HepG2 (cell line): ENCODE data around the gene TPM3. TPM values are rescaled to one million over a fixed set of nuclear protein-coding genes. Genes with fewer than 3 reads are reported as not detected.

Experiments
- ARNTL ChIP-seq: sonication (generic); formaldehyde crosslinking; IDR thresholded peaks from 2 replicates; pipeline ENCODE4 v1.4.0; 2020; ENCODE audit warnings: mild to moderate bottlenecking, missing genetic modification reagents
- CCAR2 ChIP-seq: fragments of 200-400 bp; formaldehyde crosslinking; optimal IDR thresholded peaks from 2 replicates; pipeline ENCODE3; 2018; ENCODE audit warnings: low read depth, mild to moderate bottlenecking, low read length, moderate library complexity
- CREB1 ChIP-seq, 2 experiments: fragments of 450-650 bp in 1 of 2; IDR thresholded peaks; 2 replicates each; pipeline ENCODE4 v1.6.1; 2016 to 2017; ENCODE audit warnings: control low read depth in 1 of 2, mild to moderate bottlenecking in 1 of 2, missing compliant biosample characterization in 1 of 2, missing genetic modification characterization in 1 of 2
- HMG20B ChIP-seq: conservative IDR thresholded peaks from 2 replicates; pipeline ENCODE4 v1.6.1; 2016; ENCODE audit warnings: missing genetic modification reagents, missing compliant biosample characterization
- HOXA5 ChIP-seq: sonication (generic); formaldehyde crosslinking; IDR thresholded peaks from 2 replicates; pipeline ENCODE4 v1.4.0; 2020; ENCODE audit warnings: missing genetic modification reagents
- KMT2B ChIP-seq: IDR thresholded peaks from 2 replicates; pipeline ENCODE4 v1.6.1; 2016; ENCODE audit warnings: missing genetic modification reagents, missing compliant biosample characterization
- MATR3 ChIP-seq: sonication (generic); formaldehyde crosslinking; IDR thresholded peaks from 2 replicates; pipeline ENCODE4 v1.4.0; 2020; ENCODE audit warnings: missing genetic modification reagents
- NKX3-1 ChIP-seq: sonication (generic); formaldehyde crosslinking; IDR thresholded peaks from 2 replicates; pipeline ENCODE4 v1.5.0; 2020; ENCODE audit warnings: missing genetic modification reagents
- SPEN ChIP-seq: sonication (generic); formaldehyde crosslinking; IDR thresholded peaks from 2 replicates; pipeline ENCODE4 v1.5.1; 2020; ENCODE audit warnings: low read depth, mild to moderate bottlenecking, missing genetic modification reagents
- TRIM24 ChIP-seq: sonication (generic); formaldehyde crosslinking; IDR thresholded peaks from 2 replicates; pipeline ENCODE4 v1.8.0; 2022; ENCODE audit warnings: mild to moderate bottlenecking, missing genetic modification reagents
- ZKSCAN5 ChIP-seq: sonication (generic); formaldehyde crosslinking; IDR thresholded peaks from 2 replicates; pipeline ENCODE4 v1.5.1; 2020; ENCODE audit warnings: mild to moderate bottlenecking, missing genetic modification reagents
- ZNF143 ChIP-seq: sonication (generic); formaldehyde crosslinking; IDR thresholded peaks from 2 replicates; pipeline ENCODE4 v1.4.0; 2020; ENCODE audit warnings: missing genetic modification reagents
- ZNF224 ChIP-seq: sonication (generic); formaldehyde crosslinking; IDR thresholded peaks from 2 replicates; pipeline ENCODE4 v1.5.0; 2020; ENCODE audit warnings: mild to moderate bottlenecking, missing genetic modification reagents
- ZSCAN9 ChIP-seq: IDR thresholded peaks from 2 replicates; pipeline ENCODE4 v1.6.1; 2016; ENCODE audit warnings: borderline replicate concordance
- polyA plus RNA-seq, 8 experiments: library from polyadenylated mRNA; depleted of rRNA in 3 of 8; stranded (reverse) in 7 of 8; unstranded in 1 of 8; fragments of >200 nt; fragmentation: Illumina TruSeq in 4 of 8; extraction: Trizol in 4 of 8; gene quantifications; 2 replicates each; pipeline versions ENCODE4 v1.2.1 to v1.2.3, GENCODE V29; 2011 to 2016; ENCODE audit warnings: low read depth in 4 of 8, missing spikeins in 1 of 8, mixed read lengths in 1 of 8; ENCODE audit not compliant: insufficient read depth in 1 of 8
- total RNA-seq, 5 experiments: library from RNA; depleted of rRNA; stranded (reverse); fragments of >200 nt; fragmentation: Illumina TruSeq; extraction: Trizol; gene quantifications; 2 replicates each; pipeline ENCODE4 v1.2.3, GENCODE V29; 2016; ENCODE audit warnings: low read depth in 1 of 5
- TF ChIP-seq, protein P1 (sequence below): sonication (generic); formaldehyde crosslinking; IDR thresholded peaks from 2 replicates; pipeline ENCODE4 v1.4.0; 2020; ENCODE audit warnings: mild to moderate bottlenecking, missing genetic modification reagents
- TF ChIP-seq, protein P2 (sequence below): sonication (generic); formaldehyde crosslinking; IDR thresholded peaks from 2 replicates; pipeline ENCODE4 v1.5.0; 2020; ENCODE audit warnings: missing genetic modification reagents
- TF ChIP-seq, protein P3 (sequence below): sonication (generic); formaldehyde crosslinking; IDR thresholded peaks from 2 replicates; pipeline ENCODE4 v1.4.0; 2020; ENCODE audit warnings: missing genetic modification reagents, borderline replicate concordance
- TF ChIP-seq, protein P4 (sequence below): sonication (generic); formaldehyde crosslinking; IDR thresholded peaks from 2 replicates; pipeline ENCODE4 v1.4.0; 2020; ENCODE audit warnings: missing genetic modification reagents
- TF ChIP-seq, protein P5 (sequence below): sonication (generic); formaldehyde crosslinking; IDR thresholded peaks from 2 replicates; pipeline ENCODE4 v1.4.0; 2020; ENCODE audit warnings: mild to moderate bottlenecking, missing genetic modification reagents

Gene TPM3
- total and polyA plus RNA-seq, 2 of the 13 experiments (the other 11 are each of a cell fraction or from before 2014, with no cell fraction given) = 160 to 307 TPM

DNA sequence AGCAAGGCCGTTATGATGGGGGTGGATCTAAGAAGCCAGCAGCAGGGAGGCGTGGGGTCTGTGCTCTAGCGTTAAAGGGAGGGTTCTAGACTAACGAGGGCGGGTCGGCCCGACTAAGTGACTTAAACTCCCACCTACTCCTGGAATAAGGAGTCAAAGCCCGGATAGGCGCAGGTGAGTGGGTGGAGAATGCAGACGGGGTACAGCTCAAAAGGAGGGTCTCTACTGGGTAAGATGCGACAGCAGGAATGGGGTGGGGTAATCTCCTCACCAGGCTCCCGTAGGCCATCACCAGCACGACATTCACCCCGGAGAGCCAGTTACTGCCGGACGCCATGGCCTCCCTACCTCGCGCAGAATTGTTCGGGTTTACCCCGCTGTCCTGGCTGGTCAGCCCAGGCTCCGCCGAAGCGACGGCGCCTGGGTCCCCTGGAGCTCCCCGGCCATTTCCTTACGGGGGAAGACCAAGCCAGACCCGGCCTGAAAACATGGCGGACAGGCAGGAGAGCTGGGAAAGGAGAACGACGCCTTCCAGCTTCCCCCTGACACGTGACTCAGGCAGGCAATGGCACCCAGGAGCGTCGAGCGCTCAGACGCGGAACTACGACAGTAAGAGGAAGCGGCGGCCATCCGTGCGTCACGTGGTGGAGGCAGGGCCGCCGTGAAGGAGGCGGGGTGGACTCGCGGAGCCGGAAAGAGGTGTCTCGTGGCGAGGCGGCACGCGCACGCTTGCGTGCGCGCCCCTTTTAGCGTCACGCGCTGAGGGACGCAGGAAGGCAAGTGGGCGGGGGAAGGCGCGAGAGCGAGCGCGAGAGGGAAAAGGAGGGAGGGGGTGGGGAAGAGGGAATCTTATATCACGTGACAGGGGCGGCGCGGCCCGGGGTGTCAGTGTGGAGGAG is 28.4 kb upstream of the TPM3 start, which contains the start of gene UBAP2L (continued):
- TF ChIP-seq CCAR2 (no peak), ARNTL (CRISPR knock-in tag) (peak; percentile 98), TRIM24 (no peak), KMT2B (CRISPR knock-in tag) (peak; percentile 77), HMG20B (CRISPR knock-in tag) (no peak; the same call in 1 of the 2 replicates), HOXA5 (CRISPR knock-in tag) (0 out of 2 replicates have a peak, but pooled peaks have one; percentile 82), ZNF224 (CRISPR knock-in tag) (0 out of 2 replicates have a peak, but pooled peaks have one; percentile 34), SPEN (CRISPR knock-in tag) (peak; percentile 92), NKX3-1 (CRISPR knock-in tag) (no peak; the same call in 1 of the 2 replicates), ZKSCAN5 (CRISPR knock-in tag) (no peak), CREB1 (IDR thresholded peaks at IDR 0.05) (peak; percentile 94), CREB1 (CRISPR knock-in tag; IDR thresholded peaks at IDR 0.05) (peak; percentile 87), MATR3 (no peak), ZNF143 (peak; percentile 80), ZSCAN9 (CRISPR knock-in tag) (peak; percentile 89)
- TF ChIP-seq, protein P1, sequence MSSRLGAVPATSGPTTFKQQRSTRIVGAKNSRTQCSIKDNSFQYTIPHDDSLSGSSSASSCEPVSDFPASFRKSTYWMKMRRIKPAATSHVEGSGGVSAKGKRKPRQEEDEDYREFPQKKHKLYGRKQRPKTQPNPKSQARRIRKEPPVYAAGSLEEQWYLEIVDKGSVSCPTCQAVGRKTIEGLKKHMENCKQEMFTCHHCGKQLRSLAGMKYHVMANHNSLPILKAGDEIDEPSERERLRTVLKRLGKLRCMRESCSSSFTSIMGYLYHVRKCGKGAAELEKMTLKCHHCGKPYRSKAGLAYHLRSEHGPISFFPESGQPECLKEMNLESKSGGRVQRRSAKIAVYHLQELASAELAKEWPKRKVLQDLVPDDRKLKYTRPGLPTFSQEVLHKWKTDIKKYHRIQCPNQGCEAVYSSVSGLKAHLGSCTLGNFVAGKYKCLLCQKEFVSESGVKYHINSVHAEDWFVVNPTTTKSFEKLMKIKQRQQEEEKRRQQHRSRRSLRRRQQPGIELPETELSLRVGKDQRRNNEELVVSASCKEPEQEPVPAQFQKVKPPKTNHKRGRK (CRISPR knock-in tag) = no peak
- TF ChIP-seq, protein P2, sequence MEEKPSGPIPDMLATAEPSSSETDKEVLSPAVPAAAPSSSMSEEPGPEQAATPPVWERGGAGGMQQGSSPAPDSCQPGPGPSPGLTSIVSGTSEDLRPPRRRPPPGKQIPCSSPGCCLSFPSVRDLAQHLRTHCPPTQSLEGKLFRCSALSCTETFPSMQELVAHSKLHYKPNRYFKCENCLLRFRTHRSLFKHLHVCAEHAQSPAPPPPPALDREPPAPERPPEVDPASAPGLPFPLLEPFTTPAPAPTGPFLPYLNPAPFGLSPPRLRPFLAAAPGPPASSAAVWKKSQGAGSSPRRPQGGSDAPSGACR (CRISPR knock-in tag) = peak; percentile 93; the same call in 1 of the 2 replicates
- TF ChIP-seq, protein P3, sequence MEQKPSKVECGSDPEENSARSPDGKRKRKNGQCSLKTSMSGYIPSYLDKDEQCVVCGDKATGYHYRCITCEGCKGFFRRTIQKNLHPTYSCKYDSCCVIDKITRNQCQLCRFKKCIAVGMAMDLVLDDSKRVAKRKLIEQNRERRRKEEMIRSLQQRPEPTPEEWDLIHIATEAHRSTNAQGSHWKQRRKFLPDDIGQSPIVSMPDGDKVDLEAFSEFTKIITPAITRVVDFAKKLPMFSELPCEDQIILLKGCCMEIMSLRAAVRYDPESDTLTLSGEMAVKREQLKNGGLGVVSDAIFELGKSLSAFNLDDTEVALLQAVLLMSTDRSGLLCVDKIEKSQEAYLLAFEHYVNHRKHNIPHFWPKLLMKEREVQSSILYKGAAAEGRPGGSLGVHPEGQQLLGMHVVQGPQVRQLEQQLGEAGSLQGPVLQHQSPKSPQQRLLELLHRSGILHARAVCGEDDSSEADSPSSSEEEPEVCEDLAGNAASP = no peak; the same call in 1 of the 2 replicates
- TF ChIP-seq, protein P4, sequence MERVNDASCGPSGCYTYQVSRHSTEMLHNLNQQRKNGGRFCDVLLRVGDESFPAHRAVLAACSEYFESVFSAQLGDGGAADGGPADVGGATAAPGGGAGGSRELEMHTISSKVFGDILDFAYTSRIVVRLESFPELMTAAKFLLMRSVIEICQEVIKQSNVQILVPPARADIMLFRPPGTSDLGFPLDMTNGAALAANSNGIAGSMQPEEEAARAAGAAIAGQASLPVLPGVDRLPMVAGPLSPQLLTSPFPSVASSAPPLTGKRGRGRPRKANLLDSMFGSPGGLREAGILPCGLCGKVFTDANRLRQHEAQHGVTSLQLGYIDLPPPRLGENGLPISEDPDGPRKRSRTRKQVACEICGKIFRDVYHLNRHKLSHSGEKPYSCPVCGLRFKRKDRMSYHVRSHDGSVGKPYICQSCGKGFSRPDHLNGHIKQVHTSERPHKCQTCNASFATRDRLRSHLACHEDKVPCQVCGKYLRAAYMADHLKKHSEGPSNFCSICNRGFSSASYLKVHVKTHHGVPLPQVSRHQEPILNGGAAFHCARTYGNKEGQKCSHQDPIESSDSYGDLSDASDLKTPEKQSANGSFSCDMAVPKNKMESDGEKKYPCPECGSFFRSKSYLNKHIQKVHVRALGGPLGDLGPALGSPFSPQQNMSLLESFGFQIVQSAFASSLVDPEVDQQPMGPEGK (CRISPR knock-in tag) = no peak; the same call in 1 of the 2 replicates
- TF ChIP-seq, protein P5, sequence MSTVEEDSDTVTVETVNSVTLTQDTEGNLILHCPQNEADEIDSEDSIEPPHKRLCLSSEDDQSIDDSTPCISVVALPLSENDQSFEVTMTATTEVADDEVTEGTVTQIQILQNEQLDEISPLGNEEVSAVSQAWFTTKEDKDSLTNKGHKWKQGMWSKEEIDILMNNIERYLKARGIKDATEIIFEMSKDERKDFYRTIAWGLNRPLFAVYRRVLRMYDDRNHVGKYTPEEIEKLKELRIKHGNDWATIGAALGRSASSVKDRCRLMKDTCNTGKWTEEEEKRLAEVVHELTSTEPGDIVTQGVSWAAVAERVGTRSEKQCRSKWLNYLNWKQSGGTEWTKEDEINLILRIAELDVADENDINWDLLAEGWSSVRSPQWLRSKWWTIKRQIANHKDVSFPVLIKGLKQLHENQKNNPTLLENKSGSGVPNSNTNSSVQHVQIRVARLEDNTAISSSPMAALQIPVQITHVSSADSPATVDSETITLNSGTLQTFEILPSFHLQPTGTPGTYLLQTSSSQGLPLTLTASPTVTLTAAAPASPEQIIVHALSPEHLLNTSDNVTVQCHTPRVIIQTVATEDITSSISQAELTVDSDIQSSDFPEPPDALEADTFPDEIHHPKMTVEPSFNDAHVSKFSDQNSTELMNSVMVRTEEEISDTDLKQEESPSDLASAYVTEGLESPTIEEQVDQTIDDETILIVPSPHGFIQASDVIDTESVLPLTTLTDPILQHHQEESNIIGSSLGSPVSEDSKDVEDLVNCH = no peak
